ENCODE results near the gene CBFA2T2.

DNA sequence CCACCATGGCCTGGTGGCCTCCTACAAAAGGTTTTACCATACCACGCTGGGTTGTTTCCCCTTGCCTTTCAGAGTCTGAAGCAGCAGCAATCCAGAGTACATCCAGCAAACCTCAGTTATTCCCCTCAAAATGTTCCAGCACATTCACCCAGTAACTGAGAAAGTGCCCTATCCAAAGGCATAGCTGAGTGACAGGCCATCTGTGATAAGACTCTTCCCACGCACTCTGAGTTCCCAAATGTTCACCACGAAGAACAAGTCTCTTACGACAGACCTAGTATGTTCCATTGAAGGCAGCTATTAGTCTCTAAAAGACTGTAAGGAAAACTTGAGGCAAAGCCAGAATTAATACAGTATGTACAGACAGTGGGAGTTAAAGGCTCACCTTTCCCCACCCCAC lies 140.6 kb downstream of the CBFA2T2 start:
- TF ChIP-seq GATA3 (IDR thresholded peaks at IDR 0.05; ENCODE audit: low read depth, low read length) (no peak), GATA2 (IDR thresholded peaks at IDR 0.05; ENCODE audit: low read depth, low read length) (no peak)
